NB4 (cell line): ENCODE data around the gene DTNBP1.

Experiments used
- DNase-seq: peaks from one replicate; pipeline ENCODE4 v3.0.0; 2010; ENCODE audit warnings: low read depth
- H3K4me3 ChIP-seq: one replicate; pipeline ENCODE4 v1.5.1; 2011; ENCODE audit warnings: mild to moderate bottlenecking, low read depth, low read length, moderate library complexity
- CTCF ChIP-seq: IDR thresholded peaks from one replicate; pipeline ENCODE4 v1.5.1; 2012; ENCODE audit warnings: low read depth, low read length
- MAX ChIP-seq: IDR thresholded peaks from 2 replicates; pipeline ENCODE4 v1.6.1; 2011; ENCODE audit warnings: low read depth, low read length
- MYC ChIP-seq: IDR thresholded peaks from 2 replicates; pipeline ENCODE4 v1.6.1; 2011; ENCODE audit warnings: low read depth, low read length
- POLR2A ChIP-seq: IDR thresholded peaks from 2 replicates; pipeline ENCODE4 v1.6.1; 2011; ENCODE audit warnings: mild to moderate bottlenecking; ENCODE audit not compliant: insufficient read length; ENCODE audit errors: extremely low read depth

The DTNBP1 gene

GRCh38 chr6:15561447-15562199 lies 101.2 kb downstream of the DTNBP1 start:
- no peak overlapping the region for H3K4me3 ChIP-seq
- TF ChIP-seq CTCF (no peak), MAX (no peak), MYC (no peak), POLR2A (no peak)
- DNase-seq = no peak

GRCh38 chr6:15560713-15561112 lies 102.1 kb downstream of the DTNBP1 start:
- no peak for TF ChIP-seq MAX
- H3K4me3 ChIP-seq = no peak overlapping the region
- DNase-seq = no peak

- no peak overlapping the region for H3K4me3 ChIP-seq
- TF ChIP-seq MAX (no peak), MYC (no peak), CTCF (no peak)
- DNase-seq = no peak
These were observed 105.7 kb downstream of the DTNBP1 start for GRCh38 chr6:15557174-15557573.

- no peak for DNase-seq
- no peak overlapping the region for H3K4me3 ChIP-seq
- no peak for TF ChIP-seq MAX
- TF ChIP-seq CTCF = no peak
- no peak for TF ChIP-seq MYC
- TF ChIP-seq POLR2A = no peak
These were observed 106.1 kb downstream of the DTNBP1 start for GRCh38 chr6:15556711-15557110.

- no peak for DNase-seq
- no peak overlapping the region for H3K4me3 ChIP-seq
- TF ChIP-seq POLR2A (no peak), MAX (no peak), CTCF (no peak), MYC (no peak)
These were observed 107.5 kb downstream of the DTNBP1 start for GRCh38 chr6:15555101-15556038.

- DNase-seq = no peak
- TF ChIP-seq CTCF (no peak), POLR2A (no peak), MYC (no peak), MAX (no peak)
- no peak overlapping the region for H3K4me3 ChIP-seq
These were observed 108.1 kb downstream of the DTNBP1 start for GRCh38 chr6:15554728-15555100.
